Measurements from ENCODE around the gene RANBP9. TPM values are rescaled to one million over a fixed set of nuclear protein-coding genes. Genes with fewer than 3 reads are reported as not detected.

Gene RANBP9
- total and polyA plus RNA-seq, 2 of the 13 experiments (the other 11 are each of a cell fraction or from before 2014, with no cell fraction given): 26.6 to 30.6 TPM

GRCh38 chr6:13614926-13615791 is 96.5 kb downstream of the RANBP9 start, which contains the start of gene NOL7 (continued):
- peak; percentile 78 for TF ChIP-seq TFE3 (CRISPR knock-in tag; IDR thresholded peaks at IDR 0.05)
- TF ChIP-seq ZBTB20 (CRISPR knock-in tag; IDR thresholded peaks at IDR 0.05; ENCODE audit: borderline replicate concordance, low read depth): no peak; the same call in none of the 2 replicates
- TF ChIP-seq HCFC1 (IDR thresholded peaks at IDR 0.05; ENCODE audit: low read depth, low read length): peak; percentile 82
- peak; percentile 94 for TF ChIP-seq ZNF788 (CRISPR knock-in tag; IDR thresholded peaks at IDR 0.05; ENCODE audit: borderline replicate concordance)
- peak; percentile 97 for TF ChIP-seq ZNF567 (CRISPR knock-in tag; IDR thresholded peaks at IDR 0.05; ENCODE audit: borderline replicate concordance)
- peak; percentile 71 for TF ChIP-seq E2F1 (CRISPR knock-in tag; IDR thresholded peaks at IDR 0.05)
- TF ChIP-seq ZFY (CRISPR knock-in tag; IDR thresholded peaks at IDR 0.05): peak; percentile 98
- TF ChIP-seq ZNF674 (CRISPR knock-in tag; IDR thresholded peaks at IDR 0.05; ENCODE audit: low read depth): peak; percentile 99
- peak; percentile 98 for TF ChIP-seq SPEN (CRISPR knock-in tag; IDR thresholded peaks at IDR 0.05; ENCODE audit: low read depth)
- peak; percentile 52; the same call in 1 of the 2 replicates for TF ChIP-seq ZNF121 (CRISPR knock-in tag; IDR thresholded peaks at IDR 0.05)
- TF ChIP-seq HMGA1 (CRISPR knock-in tag; conservative IDR thresholded peaks at IDR 0.05): no peak
- TF ChIP-seq ZIK1 (CRISPR knock-in tag; IDR thresholded peaks at IDR 0.05; ENCODE audit: borderline replicate concordance, low read depth): peak; percentile 93
- TF ChIP-seq HNF1A (IDR thresholded peaks at IDR 0.05; ENCODE audit: low read depth): peak; percentile 18; the same call in 1 of the 2 replicates
- TF ChIP-seq HNF1A (CRISPR knock-in tag; IDR thresholded peaks at IDR 0.05; ENCODE audit: borderline replicate concordance): peak; percentile 91
- peak; percentile 99 for TF ChIP-seq ZNF501 (CRISPR knock-in tag; IDR thresholded peaks at IDR 0.05)
- TF ChIP-seq JDP2 (CRISPR knock-in tag; IDR thresholded peaks at IDR 0.05; ENCODE audit: borderline replicate concordance): no peak; the same call in 1 of the 2 replicates
- TF ChIP-seq ZSCAN21 (CRISPR knock-in tag; IDR thresholded peaks at IDR 0.05; ENCODE audit: borderline replicate concordance): peak; percentile 97
- peak; percentile 97 for TF ChIP-seq ZNF883 (CRISPR knock-in tag; IDR thresholded peaks at IDR 0.05; ENCODE audit: not compliant biosample characterization)
- no peak; the same call in 1 of the 2 replicates for TF ChIP-seq NFATC3 (CRISPR knock-in tag; IDR thresholded peaks at IDR 0.05)
- TF ChIP-seq HINFP (CRISPR knock-in tag; IDR thresholded peaks at IDR 0.05; ENCODE audit: low read depth): peak; percentile 92
- TF ChIP-seq MAFF (IDR thresholded peaks at IDR 0.05; ENCODE audit: low read depth, low read length): no peak
